Endothelial cell of umbilical vein (primary cell): ENCODE measurements around the gene ZNF615. TPM values are rescaled to one million over a fixed set of nuclear protein-coding genes. Genes with fewer than 3 reads are reported as not detected.

Experiments
- BruUV-seq: library from RNA; stranded (reverse); fragments of 400-500 nt; replicated peaks from 2 replicates; lab custom pipeline; 2021; lab: Mats Ljungman, UMichigan
- CTCF ChIA-PET: fragments of 300-600, 350-600 bp; sonication (Branson Sonifier 250); formaldehyde crosslinking; loops from one replicate; lab custom pipeline; 2021; ENCODE audit warnings: antibody characterized with exemption, inconsistent platforms; lab: Charles Lee
- POLR2A ChIA-PET: fragments of 300-600, 350-600 bp; sonication (Branson Sonifier 250); formaldehyde crosslinking; loops from one replicate; lab custom pipeline; 2021; ENCODE audit warnings: antibody characterized with exemption, inconsistent platforms; lab: Charles Lee
- DNase-seq: peaks from one replicate; pipeline ENCODE4 v3.0.0-alpha.2; 2011; ENCODE audit warnings: low read depth, low spot score
- FAIRE-seq: peaks from 2 replicates; lab custom pipeline; 2011; peaks lifted over from hg19 to GRCh38; lab: Jason Lieb, UNC
- H2AFZ ChIP-seq: 2 replicates; pipeline ENCODE4 v1.6.0; 2012; ENCODE audit warnings: low read depth, low read length, control low read depth, inconsistent platforms
- H3K27ac ChIP-seq: 2 replicates; pipeline ENCODE4 v1.5.1; 2011; ENCODE audit warnings: low read depth, mild to moderate bottlenecking, control low read depth, low read length, moderate library complexity; ENCODE audit not compliant: insufficient read depth
- H3K27me3 ChIP-seq, 2 experiments: 2 replicates each; pipeline versions ENCODE4 v1.6.0 to v1.6.1; 2011; ENCODE audit warnings: low read length in 2 of 2, mixed read lengths in 1 of 2; ENCODE audit not compliant: control insufficient read depth in 2 of 2, insufficient read depth in 2 of 2
- H3K36me3 ChIP-seq, 2 experiments: 2 replicates in 1 of 2; 3 replicates in 1 of 2; pipeline ENCODE4 v1.5.1; 2011; ENCODE audit warnings: low read length in 2 of 2, mild to moderate bottlenecking in 1 of 2, moderate library complexity in 1 of 2; ENCODE audit not compliant: control insufficient read depth in 2 of 2, insufficient read depth in 2 of 2; ENCODE audit errors: extremely low read depth in 1 of 2
- H3K4me1 ChIP-seq: 3 replicates; pipeline ENCODE4 v1.5.1; 2011; ENCODE audit warnings: mild to moderate bottlenecking, low read length; ENCODE audit not compliant: control insufficient read depth, insufficient read depth; ENCODE audit errors: extremely low read depth
- H3K4me2 ChIP-seq: 2 replicates; pipeline ENCODE4 v1.6.1; 2011; ENCODE audit warnings: low read length, control low read depth, mixed read lengths; ENCODE audit not compliant: insufficient read depth
- H3K4me3 ChIP-seq, 3 experiments: fragments of 200-600 bp in 1 of 3; sonication (generic), shearing (Covaris generic) in 1 of 3; replicated peaks in 1 of 3; 2 replicates each; pipeline ENCODE4 v1.5.1; 2011 to 2016; ENCODE audit warnings: control low read depth in 3 of 3, low read length in 3 of 3, mild to moderate bottlenecking in 2 of 3, inconsistent platforms in 1 of 3, low read depth in 1 of 3, moderate library complexity in 1 of 3; ENCODE audit not compliant: insufficient read depth in 1 of 3
- H3K79me2 ChIP-seq: 2 replicates; pipeline ENCODE4 v1.6.0; 2012; ENCODE audit warnings: low read length, inconsistent platforms; ENCODE audit not compliant: control insufficient read depth, insufficient read depth
- H3K9ac ChIP-seq: replicated peaks from 2 replicates; pipeline ENCODE3; 2011; ENCODE audit warnings: low read length, control low read depth; ENCODE audit not compliant: insufficient read depth; ENCODE audit errors: extremely low read depth
- H3K9me1 ChIP-seq: replicated peaks from 3 replicates; pipeline ENCODE4 v1.6.0; 2011; ENCODE audit warnings: mild to moderate bottlenecking, low read length; ENCODE audit not compliant: control insufficient read depth, insufficient read depth; ENCODE audit errors: extremely low read depth
- H3K9me3 ChIP-seq: replicated peaks from 2 replicates; pipeline ENCODE4 v1.5.1; 2012; ENCODE audit warnings: low read length, inconsistent platforms; ENCODE audit not compliant: control insufficient read depth, insufficient read depth
- H4K20me1 ChIP-seq: replicated peaks from 2 replicates; pipeline ENCODE3; 2011; ENCODE audit warnings: mild to moderate bottlenecking, low read length; ENCODE audit not compliant: control insufficient read depth, insufficient read depth; ENCODE audit errors: extremely low read depth
- CTCF ChIP-seq, 2 donors: IDR thresholded peaks; 1 replicate in 1 of 2; 2 replicates in 1 of 2; pipeline ENCODE4 v1.5.1; 2011; ENCODE audit warnings: low read length in 2 of 2, mild to moderate bottlenecking in 2 of 2, moderate library complexity in 2 of 2, control low read depth in 1 of 2, inconsistent platforms in 1 of 2, low read depth in 1 of 2; ENCODE audit not compliant: insufficient read depth in 1 of 2; ENCODE audit errors: extremely low read depth in 1 of 2
- EZH2 ChIP-seq: IDR thresholded peaks from 2 replicates; pipeline ENCODE4 v1.6.1; 2012; ENCODE audit warnings: borderline replicate concordance, low read depth, mild to moderate bottlenecking, moderate library complexity, low read length, inconsistent platforms; ENCODE audit not compliant: severe bottlenecking
- FOS ChIP-seq: IDR thresholded peaks from 2 replicates; pipeline ENCODE4 v1.6.1; 2011; ENCODE audit warnings: mild to moderate bottlenecking, low read length, moderate library complexity, borderline replicate concordance; ENCODE audit not compliant: insufficient read depth
- GATA2 ChIP-seq: IDR thresholded peaks from 2 replicates; pipeline ENCODE4 v1.7.0; 2011; ENCODE audit warnings: low read depth, mild to moderate bottlenecking, moderate library complexity, mixed read lengths, low read length; ENCODE audit not compliant: insufficient read length, insufficient read depth
- JUN ChIP-seq: IDR thresholded peaks from 2 replicates; pipeline ENCODE4 v1.6.1; 2011; ENCODE audit warnings: borderline replicate concordance, low read depth; ENCODE audit not compliant: insufficient read length, insufficient read depth
- MAX ChIP-seq: IDR thresholded peaks from 2 replicates; pipeline ENCODE4 v1.6.1; 2011; ENCODE audit not compliant: insufficient read depth, insufficient read length
- MYC ChIP-seq: IDR thresholded peaks from one replicate; pipeline ENCODE4 v1.6.1; 2011; ENCODE audit warnings: mild to moderate bottlenecking, low read depth, low read length
- POLR2A ChIP-seq: IDR thresholded peaks from 2 replicates; pipeline ENCODE4 v1.6.1; 2012; ENCODE audit warnings: low read depth, mild to moderate bottlenecking, control low read depth, low read length
- POLR2AphosphoS5 ChIP-seq: IDR thresholded peaks from 2 replicates; pipeline ENCODE4 v1.6.1; 2012; ENCODE audit warnings: low read depth, mild to moderate bottlenecking, control low read depth, low read length, moderate library complexity; ENCODE audit not compliant: insufficient read depth
- dilution Hi-C: fragments of 300-500 bp; cut with MboI; formaldehyde crosslinking; loops from one replicate; pipeline ENCODE4 v1.15.0; 2019; ENCODE audit warnings: low sequenced_read_pairs; ENCODE audit not compliant: extremely low pct_ligation_motif_present
- intact Hi-C: fragments of 100-400 bp; cut with micrococcal nuclease; formaldehyde crosslinking; loops from one replicate; pipeline ENCODE4 v1.10.0; 2022
- polyA plus RNA-seq, 4 experiments: library from polyadenylated mRNA; depleted of rRNA in 3 of 4; stranded (reverse) in 3 of 4; unstranded in 1 of 4; fragments of >200 nt; gene quantifications; 2 replicates each; pipeline versions ENCODE4 v1.2.1 to v1.2.3, GENCODE V29; 2011 to 2012; ENCODE audit warnings: missing spikeins in 1 of 4
- total RNA-seq: library from RNA; stranded (reverse); gene quantifications from 2 replicates; pipeline ENCODE4 v1.2.3, GENCODE V29; 2021

ZNF615 gene
- total and polyA plus RNA-seq, 2 donors (not counting 3 experiments of a cell fraction or from before 2014, with no cell fraction given) = 1.4 to 4.5 TPM

GRCh38 chr19:51971624-51972023, 36.4 kb downstream of the ZNF615 start:
- Histone ChIP-seq H3K9me3 (peaks cover 16% of the 10 kb centered on the region), H3K4me3 (no peak overlapping the region), H3K4me1 (no peaks in the 10 kb centered on the region), H3K4me2 (no peak overlapping the region), H2AFZ (no peak overlapping the region), H3K27ac (no peak overlapping the region), H3K36me3 (peaks cover 11 to 19% of the 10 kb centered on the region in 2 experiments), H3K9ac (no peak overlapping the region), H4K20me1 (no peaks in the 10 kb centered on the region), H3K79me2 (no peaks in the 10 kb centered on the region), H3K9me1 (no peaks in the 10 kb centered on the region), H3K27me3 (no peaks in the 10 kb centered on the region)
- dilution Hi-C loops (no loop called here), intact Hi-C loops (no loop called here)
- POLR2A ChIA-PET = no interaction called here
- BruUV-seq = no TSS peak
- CTCF ChIA-PET = no interaction called here
- TF ChIP-seq POLR2A (no peak), CTCF (IDR thresholded peaks at IDR 0.05; ENCODE audit: extremely low read depth in 1 of 2, insufficient read depth in 1 of 2, low read depth in 1 of 2, low read length in 2 of 2) (no peak), MYC (no peak), MAX (no peak), FOS (no peak), EZH2 (no peak)
- no peak for FAIRE-seq
- DNase-seq = peak; percentile 11

- FAIRE-seq (no peak), DNase-seq (no peak)
- CTCF ChIA-PET = no interaction called here
- Histone ChIP-seq H3K4me2 (no peak overlapping the region), H3K79me2 (no peaks in the 10 kb centered on the region), H3K9ac (no peak overlapping the region), H3K27ac (no peak overlapping the region), H3K9me3 (peaks cover 16% of the 10 kb centered on the region), H2AFZ (no peak overlapping the region), H3K4me1 (no peaks in the 10 kb centered on the region), H4K20me1 (no peaks in the 10 kb centered on the region), H3K4me3 (no peak overlapping the region), H3K36me3 (peaks cover 14 to 19% of the 10 kb centered on the region in 2 experiments), H3K9me1 (no peaks in the 10 kb centered on the region), H3K27me3 (no peaks in the 10 kb centered on the region)
- TF ChIP-seq POLR2AphosphoS5 (no peak), GATA2 (no peak), MYC (no peak), MAX (no peak), POLR2A (no peak), CTCF (IDR thresholded peaks at IDR 0.05; ENCODE audit: extremely low read depth in 1 of 2, insufficient read depth in 1 of 2, low read depth in 1 of 2, low read length in 2 of 2) (no peak), JUN (no peak), FOS (no peak), EZH2 (no peak)
- intact Hi-C loops = no loop called here
- BruUV-seq = no TSS peak
- dilution Hi-C loops = no loop called here
- POLR2A ChIA-PET = no interaction called here
Measured at GRCh38 chr19:51970718-51971117, 37.3 kb downstream of the ZNF615 start.
